ENCODE measurements around the gene ST3GAL5. TPM values are rescaled to one million over a fixed set of nuclear protein-coding genes. Genes with fewer than 3 reads are reported as not detected.

ST3GAL5 gene
- total RNA-seq, 1 donor from 2014 or later = 30.4 TPM

- intact Hi-C loops (cut with micrococcal nuclease) = no loop called here
Observed at GRCh38 chr2:85917887-85918795, 29.4 kb upstream of the ST3GAL5 start.

- intact Hi-C loops (cut with micrococcal nuclease) = no loop called here
Observed at GRCh38 chr2:85915606-85916303, 27.0 kb upstream of the ST3GAL5 start.

- intact Hi-C loops (cut with micrococcal nuclease) = no loop called here
Observed at GRCh38 chr2:85914922-85915321, 26.1 kb upstream of the ST3GAL5 start.

GRCh38 chr2:85913884-85914881 is 25.4 kb upstream of the ST3GAL5 start:
- intact Hi-C loops (cut with micrococcal nuclease) = no loop called here

- intact Hi-C loops (cut with micrococcal nuclease) = no loop called here
Observed at GRCh38 chr2:85911814-85912692, 23.3 kb upstream of the ST3GAL5 start.

GRCh38 chr2:85911097-85911496 is 22.3 kb upstream of the ST3GAL5 start:
- intact Hi-C loops (cut with micrococcal nuclease) = no loop called here

- intact Hi-C loops (cut with micrococcal nuclease) = no loop called here
Observed at GRCh38 chr2:85909005-85909404, 20.2 kb upstream of the ST3GAL5 start.

GRCh38 chr2:85908506-85908905 is 19.7 kb upstream of the ST3GAL5 start:
- intact Hi-C loops (cut with micrococcal nuclease) = no loop called here

GRCh38 chr2:85907671-85908157 is 18.9 kb upstream of the ST3GAL5 start:
- intact Hi-C loops (cut with micrococcal nuclease) = no loop called here

GRCh38 chr2:85906748-85907147 is 18.0 kb upstream of the ST3GAL5 start:
- intact Hi-C loops (cut with micrococcal nuclease) = no loop called here

- intact Hi-C loops (cut with micrococcal nuclease) = no loop called here
Observed at GRCh38 chr2:85905891-85906290, 17.1 kb upstream of the ST3GAL5 start.

- intact Hi-C loops (cut with micrococcal nuclease) = no loop called here
Observed at GRCh38 chr2:85905187-85905666, 16.4 kb upstream of the ST3GAL5 start.

GRCh38 chr2:85903849-85904248 is 15.1 kb upstream of the ST3GAL5 start:
- intact Hi-C loops (cut with micrococcal nuclease) = no loop called here

- intact Hi-C loops (cut with micrococcal nuclease) = no loop called here
Observed at GRCh38 chr2:85902496-85902895, 13.7 kb upstream of the ST3GAL5 start.

- intact Hi-C loops (cut with micrococcal nuclease) = no loop called here
Observed at GRCh38 chr2:85901155-85901554, 12.4 kb upstream of the ST3GAL5 start.

- intact Hi-C loops (cut with micrococcal nuclease) = no loop called here
Observed at GRCh38 chr2:85900366-85900765, 11.6 kb upstream of the ST3GAL5 start.

GRCh38 chr2:85899849-85900248 is 11.1 kb upstream of the ST3GAL5 start:
- intact Hi-C loops (cut with micrococcal nuclease) = no loop called here

- intact Hi-C loops (cut with micrococcal nuclease) = no loop called here
Observed at GRCh38 chr2:85899284-85899683, 10.5 kb upstream of the ST3GAL5 start.

- intact Hi-C loops (cut with micrococcal nuclease) = no loop called here
Observed at GRCh38 chr2:85898881-85899280, 10.1 kb upstream of the ST3GAL5 start.

All from T-helper 2 cell treated with Interferon-gamma antibody and Interleukin-4, amounts not matched to agents 100 ng/mL and 5 ng/mL, for 36 hours (primary cell).